Astrocyte of the hippocampus (primary cell): ENCODE results near the gene GALNT10.
A peak's percentile ranks its signal among the peaks of the same experiment; 100 is the strongest.

Experiments used
- DNase-seq: peaks from one replicate; pipeline ENCODE4 v3.0.0; 2011; ENCODE audit warnings: low read depth, low spot score

The GALNT10 gene

GRCh38 chr5:154267516-154267915 is 77.0 kb downstream of the GALNT10 start:
- peak; percentile 42 for DNase-seq

- no peak for DNase-seq
Observed at GRCh38 chr5:154268073-154268472, 77.5 kb downstream of the GALNT10 start.

GRCh38 chr5:154269414-154269813 is 78.9 kb downstream of the GALNT10 start:
- no peak for DNase-seq

GRCh38 chr5:154271466-154271865 is 80.9 kb downstream of the GALNT10 start:
- DNase-seq: no peak

GRCh38 chr5:154271936-154272514 is 81.5 kb downstream of the GALNT10 start:
- DNase-seq: no peak

- DNase-seq: no peak
Observed at GRCh38 chr5:154273028-154273617, 82.6 kb downstream of the GALNT10 start.

- no peak for DNase-seq
Observed at GRCh38 chr5:154273963-154274827, 83.7 kb downstream of the GALNT10 start.

- peak; percentile 36 for DNase-seq
Observed at GRCh38 chr5:154274828-154275185, 84.3 kb downstream of the GALNT10 start.

- no peak for DNase-seq
Observed at GRCh38 chr5:154275566-154275965, 85.0 kb downstream of the GALNT10 start.

GRCh38 chr5:154276261-154276972 is 85.9 kb downstream of the GALNT10 start:
- DNase-seq: no peak

GRCh38 chr5:154276973-154277331 is 86.4 kb downstream of the GALNT10 start:
- DNase-seq: peak; percentile 72

GRCh38 chr5:154277499-154277898 is 87.0 kb downstream of the GALNT10 start:
- no peak for DNase-seq

GRCh38 chr5:154278186-154278585 is 87.7 kb downstream of the GALNT10 start:
- peak; percentile 77 for DNase-seq

- DNase-seq: no peak
Observed at GRCh38 chr5:154278908-154279307, 88.4 kb downstream of the GALNT10 start.

GRCh38 chr5:154284433-154284832 is 93.9 kb downstream of the GALNT10 start:
- no peak for DNase-seq

GRCh38 chr5:154285661-154286408 is 95.3 kb downstream of the GALNT10 start:
- DNase-seq: peak; percentile 81

GRCh38 chr5:154286557-154286956 is 96.0 kb downstream of the GALNT10 start:
- no peak for DNase-seq

GRCh38 chr5:154287136-154287535 is 96.6 kb downstream of the GALNT10 start:
- DNase-seq: peak; percentile 90

GRCh38 chr5:154288145-154288544 is 97.6 kb downstream of the GALNT10 start:
- peak; percentile 78 for DNase-seq

- DNase-seq: no peak
Observed at GRCh38 chr5:154291917-154292316, 101.4 kb downstream of the GALNT10 start.

- DNase-seq: no peak
Observed at GRCh38 chr5:154293219-154293618, 102.7 kb downstream of the GALNT10 start.

GRCh38 chr5:154295551-154295950 is 105.0 kb downstream of the GALNT10 start:
- DNase-seq: no peak
